Right lobe of liver (tissue), 6 donors: ENCODE results near the gene TOMM5. TPM values are rescaled to one million over a fixed set of nuclear protein-coding genes. Genes with fewer than 3 reads are reported as not detected.

Experiments used
- ATAC-seq, 4 donors: fragments of 200-7000 bp; cut with Tn5 transposase; one replicate each; pipeline ENCODE4 v1.9.1; 2020; ENCODE audit warnings: mild to moderate bottlenecking in 4 of 4, moderate library complexity in 4 of 4
- DNase-seq, 3 donors: peaks; one replicate each; pipeline ENCODE4 v3.0.0-alpha.2; 2020
- H3K27ac ChIP-seq, 3 donors: fragments of 200-600 bp; one replicate each; pipeline ENCODE4 v1.8.0; 2022
- H3K27me3 ChIP-seq, 2 donors: fragments of 200-600 bp; one replicate each; pipeline ENCODE4 v1.8.0; 2022
- H3K36me3 ChIP-seq, 4 donors: fragments of 200-600 bp; sonication (generic) in 1 of 4; one replicate each; pipeline versions ENCODE4 v1.5.1 to v1.8.0; 2017 to 2022; ENCODE audit warnings: control low read depth in 1 of 4
- H3K4me1 ChIP-seq, 4 donors: fragments of 200-600 bp; sonication (generic) in 1 of 4; one replicate each; pipeline versions ENCODE4 v1.5.1 to v1.8.0; 2017 to 2022; ENCODE audit warnings: control low read depth in 1 of 4
- H3K4me3 ChIP-seq, 3 donors: fragments of 200-600 bp; one replicate each; pipeline ENCODE4 v1.8.0; 2022
- H3K9me3 ChIP-seq, 4 donors: fragments of 200-600 bp; sonication (generic) in 1 of 4; one replicate each; pipeline versions ENCODE4 v1.5.1 to v1.8.0; 2017 to 2022; ENCODE audit warnings: control low read depth in 1 of 4
- POLR2A ChIP-seq: fragments of 450-650 bp; IDR thresholded peaks from one replicate; pipeline ENCODE4 v1.6.1; 2017; ENCODE audit warnings: antibody characterized with exemption, mild to moderate bottlenecking
- intact Hi-C, 2 donors: fragments of 100-400 bp; cut with DNase I; formaldehyde crosslinking; loops; one replicate each; pipeline versions ENCODE4 v1.11.2 to v1.14.1; 2022
- total RNA-seq, 6 experiments: library from RNA; depleted of rRNA in 2 of 6; stranded (reverse); fragments of >200 nt in 2 of 6; fragmentation: NEBNext Ultra II Directional in 3 of 6; extraction: Animal tissue kit (Norgen Biotek cat#: 25700) in 3 of 6; gene quantifications; one replicate each; pipeline versions ENCODE4 v1.1.0 to v1.2.4, GENCODE V29; 2016 to 2023
- TF ChIP-seq, protein P1 (sequence below), 4 donors: fragments of 200-600 bp in 3 of 4; fragments of 450-650 bp in 1 of 4; IDR thresholded peaks; one replicate each; pipeline versions ENCODE4 v1.5.1 to v1.8.0; 2016 to 2022; ENCODE audit warnings: antibody characterized with exemption in 4 of 4, mild to moderate bottlenecking in 2 of 4
- donor health status: DM: no; HTN: yes; CAD: no.
- donor health status: DM: no; HTN: no; CAD: no.
- donor health status: DM: no; HTN: no; CAD: no.
- donor health status: DM: no; HTN: yes; CAD: no.
- donor health status: DM: no; HTN: yes; CAD: no.

The TOMM5 gene
- total RNA-seq, 6 experiments from 2014 or later = 30.9 to 58.9 (median 32.9) TPM

DNA sequence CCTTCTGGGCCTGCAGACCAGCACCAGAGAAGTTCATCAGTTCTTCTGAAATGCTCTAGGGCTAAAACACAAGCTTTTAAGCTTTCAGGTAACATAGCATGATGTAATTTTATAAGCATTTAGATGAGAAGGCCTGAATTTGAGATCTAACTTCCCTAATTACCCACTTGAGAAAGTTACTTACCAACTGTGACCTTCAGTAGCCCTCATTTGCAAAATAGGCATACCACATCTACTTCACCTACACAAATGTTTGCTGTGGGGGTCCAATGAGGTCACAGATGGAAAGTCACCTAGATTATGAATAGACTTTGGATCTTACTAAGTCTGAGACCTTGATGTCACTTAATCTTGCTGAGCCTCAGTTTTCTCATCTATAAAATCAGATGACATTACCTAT is 52.8 kb downstream of the TOMM5 start:
- ATAC-seq (no peak), DNase-seq (no peak)
- Histone ChIP-seq H3K27me3 (no peaks in the 10 kb centered on the region), H3K9me3 (no peaks in the 10 kb centered on the region), H3K4me3 (no peak overlapping the region), H3K4me1 (no peaks in the 10 kb centered on the region), H3K27ac (no peak overlapping the region), H3K36me3 (peaks cover 0 to 6% (median 0%) of the 10 kb centered on the region in 4 donors)
- no peak for TF ChIP-seq POLR2A
- TF ChIP-seq, protein P1, sequence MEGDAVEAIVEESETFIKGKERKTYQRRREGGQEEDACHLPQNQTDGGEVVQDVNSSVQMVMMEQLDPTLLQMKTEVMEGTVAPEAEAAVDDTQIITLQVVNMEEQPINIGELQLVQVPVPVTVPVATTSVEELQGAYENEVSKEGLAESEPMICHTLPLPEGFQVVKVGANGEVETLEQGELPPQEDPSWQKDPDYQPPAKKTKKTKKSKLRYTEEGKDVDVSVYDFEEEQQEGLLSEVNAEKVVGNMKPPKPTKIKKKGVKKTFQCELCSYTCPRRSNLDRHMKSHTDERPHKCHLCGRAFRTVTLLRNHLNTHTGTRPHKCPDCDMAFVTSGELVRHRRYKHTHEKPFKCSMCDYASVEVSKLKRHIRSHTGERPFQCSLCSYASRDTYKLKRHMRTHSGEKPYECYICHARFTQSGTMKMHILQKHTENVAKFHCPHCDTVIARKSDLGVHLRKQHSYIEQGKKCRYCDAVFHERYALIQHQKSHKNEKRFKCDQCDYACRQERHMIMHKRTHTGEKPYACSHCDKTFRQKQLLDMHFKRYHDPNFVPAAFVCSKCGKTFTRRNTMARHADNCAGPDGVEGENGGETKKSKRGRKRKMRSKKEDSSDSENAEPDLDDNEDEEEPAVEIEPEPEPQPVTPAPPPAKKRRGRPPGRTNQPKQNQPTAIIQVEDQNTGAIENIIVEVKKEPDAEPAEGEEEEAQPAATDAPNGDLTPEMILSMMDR (IDR thresholded peaks at IDR 0.05) = no peak
- intact Hi-C loops = no loop called here

Other genes starting within 250 kb of the TOMM5 start
- 100 to 1,000 TPM; 159 to 424 (median 359) TPM for gene GRHPR, start 169.9 kb downstream of the TOMM5 start, total RNA-seq
- gene ZBTB5, start 127.1 kb downstream of the TOMM5 start, total RNA-seq = 1 to 10 TPM; 4.3 to 6.6 (median 5.5) TPM
- 10 to 100 TPM; 11.7 to 18.1 (median 14.4) TPM for gene POLR1E, start 106.6 kb downstream of the TOMM5 start, total RNA-seq
- 1 to 10 TPM; 2.5 to 5.9 (median 4.0) TPM for gene FBXO10, start 16.2 kb downstream of the TOMM5 start, total RNA-seq
- gene FRMPD1, start 58.4 kb upstream of the TOMM5 start, total RNA-seq = under 1 TPM; 0.10 to 0.74 (median 0.51) TPM
- 1 to 10 TPM; 2.2 to 4.9 (median 3.3) TPM for gene TRMT10B, start 161.2 kb upstream of the TOMM5 start, total RNA-seq
- 10 to 100 TPM; 13.1 to 17.1 (median 14.7) TPM for gene EXOSC3, start 192.5 kb upstream of the TOMM5 start, total RNA-seq
- gene DCAF10, start 208.2 kb upstream of the TOMM5 start, total RNA-seq = 10 to 100 TPM; 20.1 to 28.3 (median 23.1) TPM